ENCODE measurements around the gene FAM3D.

FAM3D gene

GRCh38 chr3:58591517-58592510, 74.8 kb downstream of the FAM3D start:
- no peak for DNase-seq (ENCODE audit: low spot score)

- no peak for DNase-seq (ENCODE audit: low spot score)
These were observed 78.5 kb downstream of the FAM3D start for GRCh38 chr3:58588030-58588614.

GRCh38 chr3:58586776-58587192, 79.8 kb downstream of the FAM3D start:
- no peak for DNase-seq (ENCODE audit: low spot score)

- DNase-seq (ENCODE audit: low spot score): no peak
These were observed 80.6 kb downstream of the FAM3D start for GRCh38 chr3:58585994-58586393.

GRCh38 chr3:58585005-58585786, 81.4 kb downstream of the FAM3D start:
- DNase-seq (ENCODE audit: low spot score): peak; percentile 64

GRCh38 chr3:58584690-58585004, 81.9 kb downstream of the FAM3D start:
- DNase-seq (ENCODE audit: low spot score): no peak

Data from putamen (tissue), 1 donor.